B cell (primary cell): ENCODE results near the gene MYT1. TPM values are rescaled to one million over a fixed set of nuclear protein-coding genes. Genes with fewer than 3 reads are reported as not detected.

Experiments used
- ATAC-seq: fragments of 200-7000 bp; cut with Tn5 transposase; one replicate; pipeline ENCODE4 v1.10.0; 2021; ENCODE audit warnings: low read depth, mild to moderate bottlenecking, moderate number of reproducible peaks, moderate library complexity
- CTCF ChIA-PET: fragments of 350-600 bp; sonication (Branson Sonifier 250); formaldehyde crosslinking; loops from one replicate; lab custom pipeline; 2021; ENCODE audit warnings: antibody characterized with exemption, inconsistent platforms; lab: Charles Lee
- POLR2A ChIA-PET: fragments of 350-600 bp; sonication (Branson Sonifier 250); formaldehyde crosslinking; loops from one replicate; lab custom pipeline; 2021; ENCODE audit warnings: antibody characterized with exemption; lab: Charles Lee
- DNase-seq: peaks from one replicate; pipeline ENCODE4 v3.0.0; 2013
- H2AFZ ChIP-seq: 2 replicates; pipeline ENCODE4 v1.6.1; 2012; ENCODE audit warnings: mild to moderate bottlenecking, low read depth, low read length; ENCODE audit not compliant: insufficient read depth, poor library complexity, severe bottlenecking
- H3K27ac ChIP-seq, 2 donors: 1 replicate in 1 of 2; 2 replicates in 1 of 2; pipeline ENCODE4 v1.5.1; 2012 to 2013; ENCODE audit warnings: low read length in 2 of 2, mild to moderate bottlenecking in 2 of 2, moderate library complexity in 1 of 2
- H3K27me3 ChIP-seq, 4 experiments: fragments of 200-600 bp in 1 of 4; sonication (generic) in 1 of 4; replicated peaks in 1 of 4; 1 replicate in 2 of 4; 2 replicates in 2 of 4; pipeline versions ENCODE4 v1.6.1 to v1.7.0; 2013 to 2016; ENCODE audit warnings: low read length in 3 of 4, mild to moderate bottlenecking in 2 of 4, mixed read lengths in 1 of 4, moderate library complexity in 1 of 4; ENCODE audit not compliant: insufficient read depth in 4 of 4, control insufficient read depth in 3 of 4; ENCODE audit errors: control extremely low read depth in 1 of 4
- H3K36me3 ChIP-seq, 2 experiments: replicated peaks in 1 of 2; 1 replicate in 1 of 2; 2 replicates in 1 of 2; pipeline versions ENCODE4 v1.6.1 to v1.7.1; 2013; ENCODE audit warnings: low read length in 1 of 2; ENCODE audit not compliant: insufficient read depth in 2 of 2, control insufficient read depth in 1 of 2; ENCODE audit errors: control extremely low read depth in 1 of 2, extremely low read depth in 1 of 2
- H3K4me1 ChIP-seq, 2 donors: fragments of 200-600 bp in 1 of 2; sonication (generic) in 1 of 2; 1 replicate in 1 of 2; 2 replicates in 1 of 2; pipeline versions ENCODE4 v1.5.1 to v1.6.1; 2013 to 2017; ENCODE audit warnings: low read length in 2 of 2; ENCODE audit not compliant: control insufficient read depth in 2 of 2, insufficient read depth in 2 of 2
- H3K4me2 ChIP-seq: replicated peaks from 2 replicates; pipeline ENCODE3; 2012; ENCODE audit warnings: mild to moderate bottlenecking, low read depth, low read length; ENCODE audit not compliant: poor library complexity, severe bottlenecking
- H3K4me3 ChIP-seq, 5 experiments: fragments of 200-600 bp in 1 of 5; sonication (generic) in 1 of 5; 1 replicate in 3 of 5; 2 replicates in 2 of 5; pipeline versions ENCODE4 v1.5.1 to v1.7.0; 2011 to 2016; ENCODE audit warnings: low read length in 4 of 5, mild to moderate bottlenecking in 4 of 5, low read depth in 2 of 5, control low read depth in 1 of 5, moderate library complexity in 1 of 5; ENCODE audit not compliant: insufficient read depth in 1 of 5; ENCODE audit errors: control extremely low read depth in 1 of 5, extremely low read depth in 1 of 5
- H3K79me2 ChIP-seq: fragments of 200-600 bp; sonication (generic); one replicate; pipeline ENCODE4 v1.6.0; 2016; ENCODE audit warnings: low read length; ENCODE audit not compliant: control insufficient read depth, insufficient read depth
- H3K9ac ChIP-seq: fragments of 200-600 bp; sonication (generic); 2 replicates; pipeline ENCODE4 v1.6.1; 2017; ENCODE audit warnings: mild to moderate bottlenecking, low read length, moderate library complexity
- H3K9me3 ChIP-seq, 3 donors: one replicate each; pipeline versions ENCODE4 v1.6.1 to v1.7.1; 2013; ENCODE audit warnings: low read length in 2 of 3; ENCODE audit not compliant: control insufficient read depth in 2 of 3, insufficient read depth in 1 of 3; ENCODE audit errors: control extremely low read depth in 1 of 3
- H4K20me1 ChIP-seq: 2 replicates; pipeline ENCODE4 v1.6.0; 2012; ENCODE audit warnings: mild to moderate bottlenecking, low read length; ENCODE audit not compliant: insufficient read depth, control insufficient read depth, poor library complexity, severe bottlenecking
- H3K27ac Mint-ChIP-seq: one replicate; pipeline ENCODE4 v1.8.0; 2021; ENCODE audit warnings: mixed read lengths
- H3K27me3 Mint-ChIP-seq: one replicate; pipeline ENCODE4 v1.8.0; 2021; ENCODE audit warnings: mixed read lengths
- H3K4me1 Mint-ChIP-seq: one replicate; pipeline ENCODE4 v1.8.0; 2021; ENCODE audit warnings: mixed read lengths
- H3K4me3 Mint-ChIP-seq: one replicate; pipeline ENCODE4 v1.8.0; 2021; ENCODE audit warnings: mixed read lengths
- H3K9me3 Mint-ChIP-seq: one replicate; pipeline ENCODE4 v1.8.0; 2022; ENCODE audit warnings: mixed read lengths; ENCODE audit not compliant: insufficient read depth
- CTCF ChIP-seq: fragments of 200-600 bp; IDR thresholded peaks from one replicate; pipeline ENCODE4 v1.8.0; 2022; ENCODE audit warnings: antibody characterized with exemption, mild to moderate bottlenecking
- EZH2 ChIP-seq: IDR thresholded peaks from 2 replicates; pipeline ENCODE4 v1.6.1; 2012; ENCODE audit warnings: borderline replicate concordance, low read depth, mild to moderate bottlenecking, moderate library complexity, low read length; ENCODE audit not compliant: insufficient read depth, poor library complexity, severe bottlenecking
- WGBS: methylation state at CpG from one replicate; pipeline ENCODE4 v1.1.5; 2013; ENCODE audit warnings: missing lambda C conversion rate; ENCODE audit not compliant: insufficient coverage; 5-methylcytosine and 5-hydroxymethylcytosine counted together
- intact Hi-C: fragments of 100-400 bp; cut with micrococcal nuclease; formaldehyde crosslinking; loops from one replicate; pipeline ENCODE4 v1.10.0; 2022
- polyA plus RNA-seq: library from polyadenylated mRNA; depleted of rRNA; stranded (reverse); fragments of >200 nt; gene quantifications from 2 replicates; pipeline ENCODE4 v1.2.3, GENCODE V29; 2012
- total RNA-seq, 2 donors: library from RNA; stranded (reverse); fragments of 120-200 nt in 1 of 2; gene quantifications; 1 replicate in 1 of 2; 2 replicates in 1 of 2; pipeline versions ENCODE4 v1.2.3 to v1.2.4, GENCODE V29; 2013 to 2022

MYT1 gene
- total and polyA plus RNA-seq, 2 donors (not counting 1 experiment from before 2014, with no cell fraction given) = 0.49 to 42.2 TPM

GRCh38 chr20:64154590-64155257 is 9.5 kb upstream of the MYT1 start:
- CTCF ChIA-PET = no interaction called here
- Histone ChIP-seq H3K36me3 (no peaks in the 10 kb centered on the region), H3K4me2 (no peak overlapping the region), H3K4me1 (no peaks in the 10 kb centered on the region), H3K27ac (no peak overlapping the region), H3K9ac (no peak overlapping the region), H2AFZ (no peak overlapping the region), H4K20me1 (no peaks in the 10 kb centered on the region), H3K9me3 (peaks cover 0 to 11% (median 0%) of the 10 kb centered on the region in 3 donors), H3K4me3 (no peak overlapping the region), H3K27me3 (peaks cover 0 to 6% (median under 1%) of the 10 kb centered on the region in 4 experiments), H3K79me2 (no peaks in the 10 kb centered on the region)
- no peaks in the 10 kb centered on the region for H3K4me1 Mint-ChIP-seq
- ATAC-seq (no peak), DNase-seq (no peak)
- WGBS = 87% methylated on average over 7 of the region's 9 CpGs
- no peak overlapping the region for H3K4me3 Mint-ChIP-seq
- POLR2A ChIA-PET = no interaction called here
- no peaks in the 10 kb centered on the region for H3K9me3 Mint-ChIP-seq
- H3K27me3 Mint-ChIP-seq = peaks cover 13% of the 10 kb centered on the region
- TF ChIP-seq EZH2 = no peak
- TF ChIP-seq CTCF = no peak
- no peak overlapping the region for H3K27ac Mint-ChIP-seq
- intact Hi-C loops = no loop called here

GRCh38 chr20:64155258-64156135 is 8.8 kb upstream of the MYT1 start:
- Histone ChIP-seq H3K4me1 (no peaks in the 10 kb centered on the region), H3K4me2 (no peak overlapping the region), H3K36me3 (no peaks in the 10 kb centered on the region), H3K9ac (no peak overlapping the region), H3K9me3 (peaks cover 0 to 8% (median 0%) of the 10 kb centered on the region in 3 donors), H2AFZ (no peak overlapping the region), H3K27ac (no peak overlapping the region), H4K20me1 (no peaks in the 10 kb centered on the region), H3K79me2 (no peaks in the 10 kb centered on the region), H3K27me3 (peaks cover 0 to 14% (median 2%) of the 10 kb centered on the region in 4 experiments), H3K4me3 (no peak overlapping the region)
- Mint-ChIP-seq H3K27me3 (peaks cover 17% of the 10 kb centered on the region), H3K4me3 (no peak overlapping the region), H3K4me1 (no peaks in the 10 kb centered on the region), H3K9me3 (no peaks in the 10 kb centered on the region), H3K27ac (no peak overlapping the region)
- 90% methylated on average over 22 of the region's 22 CpGs for WGBS
- intact Hi-C loops = no loop called here
- ChIA-PET CTCF (no interaction called here), POLR2A (no interaction called here)
- TF ChIP-seq CTCF (no peak), EZH2 (no peak)
- DNase-seq (no peak), ATAC-seq (no peak)
